ENCODE data around the gene ABHD15. TPM values are rescaled to one million over a fixed set of nuclear protein-coding genes. Genes with fewer than 3 reads are reported as not detected.

Gene ABHD15
- total and polyA plus RNA-seq, 2 donors (not counting 3 experiments of a cell fraction or from before 2014, with no cell fraction given), result 3.8 to 5.6 TPM

GRCh38 chr17:29614349-29615047, 47.7 kb upstream of the ABHD15 start:
- H3K4me1 ChIP-seq (ENCODE audit: control insufficient read depth, extremely low read depth, insufficient read depth, low read length), result peaks cover 31% of the 10 kb centered on the region
- TSS peak; percentile 47 for BruUV-seq (replicated peaks)
- ChIA-PET CTCF (interaction anchor here (1.0 to 6.9 kb wide), 9 partner anchors 10 to 316 kb away, joined by 3 to 120 read pairs (median 14); partner anchors contain the start of genes ANKRD13B and SSH2), POLR2A (no interaction called here)
- dilution Hi-C loops (cut with MboI; ENCODE audit: extremely low pct_ligation_motif_present, low sequenced_read_pairs), result no loop called here
- H2AFZ ChIP-seq (ENCODE audit: low read depth, low read length), result no peak overlapping the region
- H3K9me3 ChIP-seq (replicated peaks; ENCODE audit: control insufficient read depth, insufficient read depth, low read length), result no peaks in the 10 kb centered on the region
- no peak for DNase-seq (ENCODE audit: low read depth, low spot score)
- H3K36me3 ChIP-seq (ENCODE audit: control insufficient read depth in 2 of 2, extremely low read depth in 1 of 2, insufficient read depth in 2 of 2, low read length in 2 of 2), result peaks cover 0 to 1% of the 10 kb centered on the region in 2 experiments
- no peaks in the 10 kb centered on the region for H3K9me1 ChIP-seq (replicated peaks; ENCODE audit: control insufficient read depth, extremely low read depth, insufficient read depth, low read length)
- no peak overlapping the region for H3K27ac ChIP-seq (ENCODE audit: insufficient read depth, low read depth, low read length)
- H3K79me2 ChIP-seq (ENCODE audit: control insufficient read depth, insufficient read depth, low read length), result no peaks in the 10 kb centered on the region
- no peak overlapping the region for H3K4me3 ChIP-seq (replicated peaks in 1 of 3; ENCODE audit: insufficient read depth in 1 of 3, low read depth in 1 of 3, low read length in 3 of 3)
- no peak for TF ChIP-seq GATA2 (IDR thresholded peaks at IDR 0.05; ENCODE audit: insufficient read depth, insufficient read length, low read depth, low read length)
- TF ChIP-seq FOS (IDR thresholded peaks at IDR 0.05; ENCODE audit: borderline replicate concordance, insufficient read depth, low read length), result no peak
- TF ChIP-seq POLR2AphosphoS5 (IDR thresholded peaks at IDR 0.05; ENCODE audit: insufficient read depth, low read depth, low read length), result no peak
- no peak for TF ChIP-seq JUN (IDR thresholded peaks at IDR 0.05; ENCODE audit: borderline replicate concordance, insufficient read depth, insufficient read length, low read depth)
- TF ChIP-seq MYC (IDR thresholded peaks at IDR 0.05; ENCODE audit: low read depth, low read length), result no peak
- TF ChIP-seq, protein P1, sequence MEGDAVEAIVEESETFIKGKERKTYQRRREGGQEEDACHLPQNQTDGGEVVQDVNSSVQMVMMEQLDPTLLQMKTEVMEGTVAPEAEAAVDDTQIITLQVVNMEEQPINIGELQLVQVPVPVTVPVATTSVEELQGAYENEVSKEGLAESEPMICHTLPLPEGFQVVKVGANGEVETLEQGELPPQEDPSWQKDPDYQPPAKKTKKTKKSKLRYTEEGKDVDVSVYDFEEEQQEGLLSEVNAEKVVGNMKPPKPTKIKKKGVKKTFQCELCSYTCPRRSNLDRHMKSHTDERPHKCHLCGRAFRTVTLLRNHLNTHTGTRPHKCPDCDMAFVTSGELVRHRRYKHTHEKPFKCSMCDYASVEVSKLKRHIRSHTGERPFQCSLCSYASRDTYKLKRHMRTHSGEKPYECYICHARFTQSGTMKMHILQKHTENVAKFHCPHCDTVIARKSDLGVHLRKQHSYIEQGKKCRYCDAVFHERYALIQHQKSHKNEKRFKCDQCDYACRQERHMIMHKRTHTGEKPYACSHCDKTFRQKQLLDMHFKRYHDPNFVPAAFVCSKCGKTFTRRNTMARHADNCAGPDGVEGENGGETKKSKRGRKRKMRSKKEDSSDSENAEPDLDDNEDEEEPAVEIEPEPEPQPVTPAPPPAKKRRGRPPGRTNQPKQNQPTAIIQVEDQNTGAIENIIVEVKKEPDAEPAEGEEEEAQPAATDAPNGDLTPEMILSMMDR (IDR thresholded peaks at IDR 0.05; ENCODE audit: extremely low read depth in 1 of 2, insufficient read depth in 1 of 2, low read depth in 1 of 2, low read length in 2 of 2), result no peak
- TF ChIP-seq, protein P2, sequence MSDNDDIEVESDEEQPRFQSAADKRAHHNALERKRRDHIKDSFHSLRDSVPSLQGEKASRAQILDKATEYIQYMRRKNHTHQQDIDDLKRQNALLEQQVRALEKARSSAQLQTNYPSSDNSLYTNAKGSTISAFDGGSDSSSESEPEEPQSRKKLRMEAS (IDR thresholded peaks at IDR 0.05; ENCODE audit: insufficient read depth, insufficient read length), result no peak
- no peak for TF ChIP-seq EZH2 (IDR thresholded peaks at IDR 0.05; ENCODE audit: borderline replicate concordance, low read depth, low read length, severe bottlenecking)
- TF ChIP-seq POLR2A (IDR thresholded peaks at IDR 0.05; ENCODE audit: low read depth, low read length), result no peak
- H4K20me1 ChIP-seq (replicated peaks; ENCODE audit: control insufficient read depth, extremely low read depth, insufficient read depth, low read length), result no peaks in the 10 kb centered on the region
- H3K4me2 ChIP-seq (ENCODE audit: insufficient read depth, low read length), result no peak overlapping the region
- no peak for FAIRE-seq
- H3K27me3 ChIP-seq (ENCODE audit: control insufficient read depth in 2 of 2, insufficient read depth in 2 of 2, low read length in 2 of 2), result no peaks in the 10 kb centered on the region
- H3K9ac ChIP-seq (replicated peaks; ENCODE audit: extremely low read depth, insufficient read depth, low read length), result no peak overlapping the region
- intact Hi-C loops (cut with micrococcal nuclease), result loop anchor here (1.0 to 5.0 kb wide), 3 partner anchors 47 to 479 kb away; partner anchors contain the start of genes ABHD15 and TP53I13

Measured in endothelial cell of umbilical vein (primary cell).